HG03175 (cell line): ENCODE measurements around the gene TSKU.
"Not testable (repeated sequence)": the region's sequence is repeated elsewhere in the genome, so short reads cannot be mapped to it uniquely, and the experiment has no call there.

ENCODE experiments used
- ATAC-seq: cut with Tn5 transposase; IDR thresholded peaks from one replicate; pipeline ENCODE4 v1.9.1; 2021; ENCODE audit warnings: mild to moderate bottlenecking, moderate library complexity; ENCODE audit not compliant: unreplicated experiment

Gene TSKU

GRCh38 chr11:76822406-76822805, 39.2 kb downstream of the TSKU start:
- no peak for ATAC-seq

- ATAC-seq = no peak
Measured at GRCh38 chr11:76823481-76824028, 40.4 kb downstream of the TSKU start.

- no peak for ATAC-seq
Measured at GRCh38 chr11:76824083-76824939, 41.2 kb downstream of the TSKU start.

GRCh38 chr11:76824980-76825725, 42.0 kb downstream of the TSKU start:
- no peak for ATAC-seq

- ATAC-seq = no peak
Measured at GRCh38 chr11:76825726-76826396, 42.7 kb downstream of the TSKU start.

GRCh38 chr11:76826508-76826907, 43.4 kb downstream of the TSKU start:
- ATAC-seq = not testable (repeated sequence)

GRCh38 chr11:76827005-76827404, 43.8 kb downstream of the TSKU start:
- not testable (repeated sequence) for ATAC-seq

- no peak for ATAC-seq
Measured at GRCh38 chr11:76830639-76831327, 47.6 kb downstream of the TSKU start.

GRCh38 chr11:76831686-76832310, 48.6 kb downstream of the TSKU start:
- no peak for ATAC-seq

GRCh38 chr11:76832361-76832760, 49.2 kb downstream of the TSKU start:
- no peak for ATAC-seq

- ATAC-seq = no peak
Measured at GRCh38 chr11:76834151-76834550, 51.0 kb downstream of the TSKU start.

- no peak for ATAC-seq
Measured at GRCh38 chr11:76835036-76835435, 51.9 kb downstream of the TSKU start.

- ATAC-seq = no peak
Measured at GRCh38 chr11:76835928-76836612, 52.9 kb downstream of the TSKU start.

GRCh38 chr11:76836613-76837291, 53.6 kb downstream of the TSKU start:
- no peak for ATAC-seq

- ATAC-seq = no peak
Measured at GRCh38 chr11:76837696-76838677, 54.8 kb downstream of the TSKU start.

GRCh38 chr11:76838678-76839068, 55.5 kb downstream of the TSKU start:
- ATAC-seq = no peak

- ATAC-seq = no peak
Measured at GRCh38 chr11:76839311-76839710, 56.2 kb downstream of the TSKU start.

GRCh38 chr11:76841923-76842452, 58.8 kb downstream of the TSKU start:
- ATAC-seq = no peak
